Measurements from ENCODE around the gene GNL3.

GNL3 gene

DNA sequence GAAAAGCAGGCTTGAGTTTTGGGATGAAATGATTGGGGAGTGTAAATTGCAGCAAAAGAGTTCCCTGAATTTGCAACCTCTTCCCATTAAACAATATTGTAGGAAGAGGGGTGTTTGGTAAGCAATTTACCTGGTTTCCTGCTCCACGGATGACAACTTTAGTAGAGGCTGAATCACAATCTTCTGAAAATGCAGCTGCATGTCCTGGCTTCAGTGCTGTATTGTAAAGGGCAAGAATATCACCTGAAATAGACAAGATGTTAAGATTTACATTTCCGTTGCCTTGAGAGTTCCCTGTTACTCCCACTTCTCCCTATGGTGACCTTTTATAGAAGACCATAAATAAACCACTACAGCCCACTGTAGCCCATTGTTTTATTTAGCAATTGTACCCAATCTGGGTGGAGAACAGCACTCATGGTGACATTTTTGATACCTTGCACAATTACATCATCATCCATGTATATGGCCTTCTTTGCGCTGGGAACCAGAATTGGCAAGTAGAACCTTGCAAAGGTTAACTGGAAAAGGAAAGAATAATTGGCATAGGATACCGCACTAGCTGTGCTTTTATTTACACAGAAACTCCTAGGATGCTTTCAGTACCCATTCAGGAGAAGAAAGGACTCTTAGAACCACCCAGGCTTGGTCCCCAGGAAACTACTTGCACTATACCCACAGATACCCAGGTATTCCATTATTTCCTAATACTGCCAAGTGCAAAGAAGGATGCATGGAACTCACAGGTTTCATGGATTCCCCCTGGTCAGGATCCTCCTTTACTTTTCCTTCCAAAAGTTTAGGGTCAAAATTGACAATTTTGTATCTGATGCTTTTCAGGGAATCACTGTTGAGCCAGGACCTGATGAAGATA is 10.2 kb downstream of the GNL3 start:
- no peak for ATAC-seq
- TF ChIP-seq, protein P1, sequence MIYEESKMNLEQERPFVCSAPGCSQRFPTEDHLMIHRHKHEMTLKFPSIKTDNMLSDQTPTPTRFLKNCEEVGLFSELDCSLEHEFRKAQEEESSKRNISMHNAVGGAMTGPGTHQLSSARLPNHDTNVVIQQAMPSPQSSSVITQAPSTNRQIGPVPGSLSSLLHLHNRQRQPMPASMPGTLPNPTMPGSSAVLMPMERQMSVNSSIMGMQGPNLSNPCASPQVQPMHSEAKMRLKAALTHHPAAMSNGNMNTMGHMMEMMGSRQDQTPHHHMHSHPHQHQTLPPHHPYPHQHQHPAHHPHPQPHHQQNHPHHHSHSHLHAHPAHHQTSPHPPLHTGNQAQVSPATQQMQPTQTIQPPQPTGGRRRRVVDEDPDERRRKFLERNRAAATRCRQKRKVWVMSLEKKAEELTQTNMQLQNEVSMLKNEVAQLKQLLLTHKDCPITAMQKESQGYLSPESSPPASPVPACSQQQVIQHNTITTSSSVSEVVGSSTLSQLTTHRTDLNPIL (CRISPR knock-in tag; IDR thresholded peaks at IDR 0.05; ENCODE audit: low read depth), result no peak; the same call in 1 of the 2 replicates
- TF ChIP-seq OSR1 (CRISPR knock-in tag; IDR thresholded peaks at IDR 0.05), result no peak
- no peak for TF ChIP-seq ZNF70 (CRISPR knock-in tag; IDR thresholded peaks at IDR 0.05)
- no peak for TF ChIP-seq RARB (CRISPR knock-in tag; IDR thresholded peaks at IDR 0.05)
- TF ChIP-seq ZFP30 (CRISPR knock-in tag; IDR thresholded peaks at IDR 0.05), result no peak
- TF ChIP-seq CSDC2 (CRISPR knock-in tag; IDR thresholded peaks at IDR 0.05), result no peak
- no peak for TF ChIP-seq TCF4 (CRISPR knock-in tag; IDR thresholded peaks at IDR 0.05; ENCODE audit: borderline replicate concordance)

DNA sequence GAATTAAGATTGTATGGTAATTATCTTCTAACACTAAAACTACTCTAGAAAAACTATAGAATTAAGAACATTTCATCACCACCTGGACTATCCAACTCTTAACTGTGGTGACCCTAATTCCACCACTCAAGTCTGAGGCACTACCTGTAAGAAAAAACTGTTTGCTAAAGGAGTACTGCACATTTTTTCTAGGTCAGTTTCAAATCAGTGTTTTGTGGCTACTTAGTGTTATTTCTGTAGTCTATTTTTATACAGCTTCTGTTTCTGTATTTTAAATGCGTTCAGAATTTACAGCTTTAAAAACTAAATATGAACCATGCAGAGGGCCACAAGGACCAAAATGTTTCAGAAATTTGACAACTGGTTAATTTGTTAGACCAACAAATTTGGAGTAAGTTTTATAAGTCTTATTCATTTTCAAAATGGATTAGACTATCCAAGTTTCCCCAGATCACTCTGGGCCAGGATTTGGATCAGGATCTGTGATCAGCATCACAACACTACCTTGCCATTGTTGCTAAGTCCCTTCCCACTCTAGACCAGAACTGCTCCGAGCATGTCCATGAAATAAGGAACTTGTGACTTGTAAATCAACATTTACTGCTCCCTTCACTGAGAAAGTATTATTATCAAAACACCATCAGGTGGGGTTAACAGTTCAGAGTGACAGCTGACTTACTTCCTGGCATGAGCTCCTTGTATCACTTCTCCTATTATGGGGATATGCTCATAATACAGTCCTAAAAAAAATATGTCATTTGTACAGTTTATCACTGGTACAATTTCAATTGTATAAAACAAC is 11.2 kb downstream of the GNL3 start:
- ATAC-seq, result no peak; the same call in 2 of the 3 replicates
- TF ChIP-seq ZNF70 (CRISPR knock-in tag; IDR thresholded peaks at IDR 0.05) (no peak), CSDC2 (CRISPR knock-in tag; IDR thresholded peaks at IDR 0.05) (no peak), ZC3H10 (CRISPR knock-in tag; IDR thresholded peaks at IDR 0.05) (no peak), GLIS3 (CRISPR knock-in tag; IDR thresholded peaks at IDR 0.05) (no peak)
- TF ChIP-seq, protein P2, sequence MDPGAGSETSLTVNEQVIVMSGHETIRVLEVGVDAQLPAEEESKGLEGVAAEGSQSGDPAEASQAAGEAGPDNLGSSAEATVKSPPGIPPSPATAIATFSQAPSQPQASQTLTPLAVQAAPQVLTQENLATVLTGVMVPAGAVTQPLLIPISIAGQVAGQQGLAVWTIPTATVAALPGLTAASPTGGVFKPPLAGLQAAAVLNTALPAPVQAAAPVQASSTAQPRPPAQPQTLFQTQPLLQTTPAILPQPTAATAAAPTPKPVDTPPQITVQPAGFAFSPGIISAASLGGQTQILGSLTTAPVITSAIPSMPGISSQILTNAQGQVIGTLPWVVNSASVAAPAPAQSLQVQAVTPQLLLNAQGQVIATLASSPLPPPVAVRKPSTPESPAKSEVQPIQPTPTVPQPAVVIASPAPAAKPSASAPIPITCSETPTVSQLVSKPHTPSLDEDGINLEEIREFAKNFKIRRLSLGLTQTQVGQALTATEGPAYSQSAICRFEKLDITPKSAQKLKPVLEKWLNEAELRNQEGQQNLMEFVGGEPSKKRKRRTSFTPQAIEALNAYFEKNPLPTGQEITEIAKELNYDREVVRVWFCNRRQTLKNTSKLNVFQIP (CRISPR knock-in tag; IDR thresholded peaks at IDR 0.05; ENCODE audit: borderline replicate concordance, low read depth), result no peak

DNA sequence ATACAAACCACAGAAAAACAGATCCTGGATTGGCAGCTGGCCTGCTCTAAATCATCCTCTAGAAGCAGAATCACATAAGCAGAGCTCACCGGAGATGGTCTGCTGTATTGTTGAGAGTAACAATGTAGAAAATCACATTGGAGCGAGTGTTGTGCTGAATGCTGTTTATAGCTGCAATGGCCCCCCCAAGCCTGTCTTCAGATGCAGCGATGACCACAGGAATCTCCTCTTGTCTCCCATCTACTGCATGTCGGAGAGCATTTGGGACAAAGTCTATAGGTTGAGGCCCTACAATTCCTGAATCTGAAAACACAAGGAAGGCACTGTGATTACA is 11.8 kb downstream of the GNL3 start:
- no peak; the same call in 2 of the 3 replicates for ATAC-seq
- 0 out of 2 replicates have a peak, but pooled peaks have one; percentile 39 for TF ChIP-seq ZFP30 (CRISPR knock-in tag; IDR thresholded peaks at IDR 0.05)
- no peak for TF ChIP-seq PPARA (CRISPR knock-in tag; IDR thresholded peaks at IDR 0.05; ENCODE audit: borderline replicate concordance)

DNA sequence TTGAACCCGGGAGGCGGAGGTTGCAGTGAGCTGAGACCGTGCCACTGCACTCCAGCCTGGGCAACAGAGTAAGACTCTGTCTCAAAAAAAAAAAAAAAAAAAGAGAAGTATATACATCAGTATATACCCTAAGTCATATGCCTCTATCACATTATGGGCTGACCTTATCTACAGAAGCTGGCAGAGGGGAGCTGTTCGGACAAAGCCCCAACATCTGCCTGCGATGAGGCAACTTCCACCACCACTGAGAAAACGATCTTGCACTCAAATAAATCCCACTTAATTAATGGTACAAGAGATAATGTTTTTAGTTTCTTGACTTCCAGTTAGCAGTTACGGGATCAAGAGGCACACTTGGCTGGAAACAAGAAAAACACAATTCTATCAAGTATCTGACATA is 17.5 kb downstream of the GNL3 start:
- TF ChIP-seq GLIS3 (CRISPR knock-in tag; IDR thresholded peaks at IDR 0.05) (no peak), TCF4 (CRISPR knock-in tag; IDR thresholded peaks at IDR 0.05; ENCODE audit: borderline replicate concordance) (no peak), ARNTL (CRISPR knock-in tag; IDR thresholded peaks at IDR 0.05; ENCODE audit: borderline replicate concordance, low read depth) (no peak), CSDC2 (CRISPR knock-in tag; IDR thresholded peaks at IDR 0.05) (no peak)
- TF ChIP-seq, protein P3, sequence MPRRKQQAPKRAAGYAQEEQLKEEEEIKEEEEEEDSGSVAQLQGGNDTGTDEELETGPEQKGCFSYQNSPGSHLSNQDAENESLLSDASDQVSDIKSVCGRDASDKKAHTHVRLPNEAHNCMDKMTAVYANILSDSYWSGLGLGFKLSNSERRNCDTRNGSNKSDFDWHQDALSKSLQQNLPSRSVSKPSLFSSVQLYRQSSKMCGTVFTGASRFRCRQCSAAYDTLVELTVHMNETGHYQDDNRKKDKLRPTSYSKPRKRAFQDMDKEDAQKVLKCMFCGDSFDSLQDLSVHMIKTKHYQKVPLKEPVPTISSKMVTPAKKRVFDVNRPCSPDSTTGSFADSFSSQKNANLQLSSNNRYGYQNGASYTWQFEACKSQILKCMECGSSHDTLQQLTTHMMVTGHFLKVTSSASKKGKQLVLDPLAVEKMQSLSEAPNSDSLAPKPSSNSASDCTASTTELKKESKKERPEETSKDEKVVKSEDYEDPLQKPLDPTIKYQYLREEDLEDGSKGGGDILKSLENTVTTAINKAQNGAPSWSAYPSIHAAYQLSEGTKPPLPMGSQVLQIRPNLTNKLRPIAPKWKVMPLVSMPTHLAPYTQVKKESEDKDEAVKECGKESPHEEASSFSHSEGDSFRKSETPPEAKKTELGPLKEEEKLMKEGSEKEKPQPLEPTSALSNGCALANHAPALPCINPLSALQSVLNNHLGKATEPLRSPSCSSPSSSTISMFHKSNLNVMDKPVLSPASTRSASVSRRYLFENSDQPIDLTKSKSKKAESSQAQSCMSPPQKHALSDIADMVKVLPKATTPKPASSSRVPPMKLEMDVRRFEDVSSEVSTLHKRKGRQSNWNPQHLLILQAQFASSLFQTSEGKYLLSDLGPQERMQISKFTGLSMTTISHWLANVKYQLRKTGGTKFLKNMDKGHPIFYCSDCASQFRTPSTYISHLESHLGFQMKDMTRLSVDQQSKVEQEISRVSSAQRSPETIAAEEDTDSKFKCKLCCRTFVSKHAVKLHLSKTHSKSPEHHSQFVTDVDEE (CRISPR knock-in tag; IDR thresholded peaks at IDR 0.05), result no peak
- TF ChIP-seq, protein P4, sequence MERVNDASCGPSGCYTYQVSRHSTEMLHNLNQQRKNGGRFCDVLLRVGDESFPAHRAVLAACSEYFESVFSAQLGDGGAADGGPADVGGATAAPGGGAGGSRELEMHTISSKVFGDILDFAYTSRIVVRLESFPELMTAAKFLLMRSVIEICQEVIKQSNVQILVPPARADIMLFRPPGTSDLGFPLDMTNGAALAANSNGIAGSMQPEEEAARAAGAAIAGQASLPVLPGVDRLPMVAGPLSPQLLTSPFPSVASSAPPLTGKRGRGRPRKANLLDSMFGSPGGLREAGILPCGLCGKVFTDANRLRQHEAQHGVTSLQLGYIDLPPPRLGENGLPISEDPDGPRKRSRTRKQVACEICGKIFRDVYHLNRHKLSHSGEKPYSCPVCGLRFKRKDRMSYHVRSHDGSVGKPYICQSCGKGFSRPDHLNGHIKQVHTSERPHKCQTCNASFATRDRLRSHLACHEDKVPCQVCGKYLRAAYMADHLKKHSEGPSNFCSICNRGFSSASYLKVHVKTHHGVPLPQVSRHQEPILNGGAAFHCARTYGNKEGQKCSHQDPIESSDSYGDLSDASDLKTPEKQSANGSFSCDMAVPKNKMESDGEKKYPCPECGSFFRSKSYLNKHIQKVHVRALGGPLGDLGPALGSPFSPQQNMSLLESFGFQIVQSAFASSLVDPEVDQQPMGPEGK (CRISPR knock-in tag; IDR thresholded peaks at IDR 0.05; ENCODE audit: borderline replicate concordance), result no peak
- no peak for ATAC-seq

All from SK-N-SH treated with all-trans-retinoic acid at 6 μM for 48 hours (cell line).